Forelimb muscle (tissue), 1 donor: ENCODE results near the gene AR. TPM values are rescaled to one million over a fixed set of nuclear protein-coding genes. Genes with fewer than 3 reads are reported as not detected.
"Not testable (repeated sequence)": the region's sequence is repeated elsewhere in the genome, so short reads cannot be mapped to it uniquely, and the experiment has no call there.

ENCODE experiments used
- DNase-seq: peaks from one replicate; pipeline ENCODE4 v3.0.0-alpha.2; 2013; ENCODE audit warnings: low read depth
- polyA plus RNA-seq: library from polyadenylated mRNA; unstranded; fragments of 120-200 nt; gene quantifications from one replicate; pipeline ENCODE4 v1.2.1, GENCODE V29; 2013; ENCODE audit not compliant: insufficient read length

AR gene
- polyA plus RNA-seq, 1 donor = 7.6 TPM

DNA sequence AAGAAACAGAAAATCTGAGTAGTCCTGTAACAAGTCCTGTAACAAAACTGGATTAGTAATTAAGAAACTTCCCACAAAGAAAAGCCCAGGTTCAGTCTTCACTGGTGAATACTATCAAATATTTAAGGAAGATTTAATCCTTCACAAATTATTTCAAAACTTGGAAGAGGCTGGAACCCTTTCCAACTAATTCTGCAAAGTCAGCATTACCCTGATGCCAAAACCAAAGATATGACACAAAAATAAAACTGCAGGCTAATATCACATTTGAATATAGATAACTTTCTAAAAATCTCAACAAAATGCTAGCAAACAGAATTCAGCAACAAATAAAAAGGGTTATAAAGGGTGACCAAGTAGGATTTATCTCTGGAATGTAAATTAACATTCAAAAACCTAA lies 80.5 kb downstream of the AR start:
- no peak for DNase-seq

GRCh38 chrX:67635424-67635823 lies 91.6 kb downstream of the AR start:
- no peak for DNase-seq

GRCh38 chrX:67636532-67636931 lies 92.7 kb downstream of the AR start:
- no peak for DNase-seq

DNA sequence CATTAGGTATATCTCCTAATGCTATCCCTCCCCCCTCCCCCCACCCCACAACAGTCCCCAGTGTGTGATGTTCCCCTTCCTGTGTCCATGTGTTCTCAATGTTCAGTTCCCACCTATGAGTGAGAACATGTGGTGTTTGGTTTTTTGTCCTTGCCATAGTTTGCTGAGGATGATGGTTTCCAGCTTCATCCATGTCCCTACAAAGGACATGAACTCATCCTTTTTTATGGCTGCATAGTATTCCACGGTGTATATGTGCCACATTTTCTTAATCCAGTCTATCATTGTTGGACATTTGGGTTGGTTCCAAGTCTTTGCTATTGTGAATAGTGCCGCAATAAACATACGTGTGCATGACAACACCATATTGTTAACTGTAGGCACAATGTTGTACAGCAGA lies 93.5 kb downstream of the AR start:
- DNase-seq = not testable (repeated sequence)

DNA sequence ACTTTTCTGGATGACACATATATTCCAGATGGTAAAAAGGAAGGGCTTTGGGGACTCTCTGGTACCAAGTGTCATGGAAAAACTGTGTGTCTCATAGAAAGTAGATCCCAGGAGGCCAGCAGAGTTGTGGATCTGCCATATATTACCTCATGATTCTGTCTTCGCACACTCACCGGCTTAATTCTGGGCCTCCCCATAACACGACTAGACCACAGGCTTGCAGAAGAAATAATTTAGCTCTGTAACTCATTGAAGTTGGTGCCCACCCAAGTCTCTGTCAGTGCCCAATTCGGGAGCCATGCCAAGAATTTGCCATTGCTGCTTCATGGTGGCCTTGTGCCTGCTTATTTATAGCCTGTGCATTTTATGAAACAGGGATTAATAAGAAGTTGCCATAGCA lies 104.5 kb downstream of the AR start:
- no peak for DNase-seq

DNA sequence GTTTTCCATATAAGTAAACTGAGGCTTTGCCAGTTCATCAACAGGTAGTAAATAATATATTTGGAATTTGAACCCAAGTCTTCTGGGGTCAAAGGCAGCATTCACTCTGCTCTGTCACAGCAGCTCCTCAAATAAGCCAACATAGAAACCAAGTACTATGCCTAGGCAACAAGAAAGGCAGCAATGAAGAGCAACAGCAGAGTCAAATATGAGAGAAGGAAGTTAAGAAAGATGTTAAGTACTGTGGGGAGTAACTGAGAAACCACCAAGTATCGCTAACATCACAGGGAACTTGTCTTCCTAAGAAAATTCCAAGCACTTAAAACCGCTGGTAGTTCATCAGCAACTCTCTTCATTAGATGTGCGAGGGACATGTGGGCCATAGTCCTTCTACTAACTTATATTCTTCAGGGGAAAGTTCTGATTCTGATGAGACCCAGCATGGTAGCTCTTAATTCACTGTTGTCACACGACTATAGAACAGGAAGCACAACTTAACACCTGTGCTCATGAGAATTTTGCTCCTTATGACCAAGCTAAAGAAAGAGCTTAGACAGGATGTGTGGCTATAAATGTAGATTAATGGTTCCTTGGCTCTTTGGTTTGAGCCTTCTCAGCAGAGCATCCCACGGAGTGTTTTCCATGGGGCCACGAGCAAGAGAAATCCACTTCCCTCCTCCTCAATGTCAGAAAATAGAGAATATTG lies 107.8 kb downstream of the AR start:
- no peak for DNase-seq

DNA sequence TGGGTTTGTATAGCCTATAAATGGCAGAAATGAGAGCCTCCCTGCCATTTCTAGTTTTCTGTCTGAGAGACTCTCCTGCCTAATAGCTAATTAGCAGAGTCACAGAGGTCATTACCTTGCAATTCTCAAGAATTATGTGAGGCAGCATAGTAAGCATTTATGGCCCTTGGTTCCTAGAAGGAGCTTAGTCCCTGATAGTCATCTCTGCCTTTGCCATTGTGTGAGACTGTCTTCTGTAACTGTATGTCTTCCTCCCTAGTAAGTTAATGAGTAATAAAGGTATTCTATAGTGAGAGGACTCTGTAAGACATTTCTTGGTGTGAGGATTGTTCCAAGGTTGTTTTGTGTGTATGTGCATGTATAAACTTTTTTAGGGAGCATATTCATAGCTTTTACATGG lies 108.7 kb downstream of the AR start:
- no peak for DNase-seq

GRCh38 chrX:67654301-67654700 lies 110.5 kb downstream of the AR start:
- no peak for DNase-seq

DNA sequence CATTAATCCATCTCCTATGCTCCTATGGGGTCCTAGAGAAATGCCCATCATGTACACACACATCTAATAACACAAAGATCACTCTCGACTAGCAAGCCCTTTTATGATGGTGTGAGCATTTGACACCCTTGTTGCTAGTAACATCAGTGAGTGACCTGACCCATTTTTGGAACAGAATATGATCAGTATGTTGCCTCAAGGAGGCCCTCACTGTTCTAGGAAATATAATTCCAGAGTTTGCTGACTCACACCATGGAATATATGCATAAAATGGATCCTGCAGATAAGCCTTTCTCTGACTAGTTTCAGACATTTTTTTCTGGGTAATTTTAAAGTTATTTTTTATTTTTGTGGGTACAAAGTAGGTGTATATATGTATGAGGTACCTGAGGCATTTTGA lies 121.8 kb downstream of the AR start:
- DNase-seq = no peak

DNA sequence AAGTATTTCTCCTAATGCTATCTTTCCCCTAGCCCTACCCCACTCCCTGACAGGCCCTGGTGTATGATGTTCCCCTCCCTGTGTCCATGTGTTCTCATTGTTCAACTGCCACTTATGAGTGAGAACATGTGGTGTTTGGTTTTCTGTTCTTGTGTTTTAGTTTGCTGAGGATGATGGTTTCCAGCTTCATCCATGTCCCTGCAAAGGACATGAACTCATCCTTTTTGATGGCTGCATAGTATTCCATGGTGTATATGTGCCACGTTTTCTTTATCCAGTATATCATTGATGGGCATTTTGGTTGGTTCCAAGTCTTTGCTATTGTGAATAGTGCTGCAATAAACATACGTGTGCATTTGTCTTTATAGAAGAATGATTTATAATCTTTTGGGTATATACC lies 126.9 kb downstream of the AR start:
- DNase-seq = not testable (repeated sequence)

GRCh38 chrX:67673741-67674274 lies 130.0 kb downstream of the AR start:
- DNase-seq = no peak

GRCh38 chrX:67674741-67675140 lies 130.9 kb downstream of the AR start:
- no peak for DNase-seq

DNA sequence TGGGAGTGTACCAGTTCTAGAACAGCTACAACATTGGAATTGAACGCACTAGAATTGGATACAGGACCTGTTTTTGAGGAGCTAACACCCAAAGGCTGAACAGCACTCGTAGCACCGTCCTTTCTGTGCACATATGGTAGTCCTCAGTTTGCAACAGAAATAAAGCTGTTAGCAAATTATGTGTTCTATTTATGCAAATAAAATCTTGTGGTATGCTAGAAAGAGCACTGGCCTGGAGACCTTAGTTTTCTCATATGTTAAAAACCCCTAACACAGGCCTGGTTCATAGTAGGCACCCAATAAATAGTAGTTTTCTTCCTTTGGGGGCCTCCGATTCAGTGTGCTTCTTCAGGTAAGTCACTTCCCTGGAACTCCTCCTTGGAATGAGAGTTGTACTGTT lies 140.3 kb downstream of the AR start:
- DNase-seq = no peak

DNA sequence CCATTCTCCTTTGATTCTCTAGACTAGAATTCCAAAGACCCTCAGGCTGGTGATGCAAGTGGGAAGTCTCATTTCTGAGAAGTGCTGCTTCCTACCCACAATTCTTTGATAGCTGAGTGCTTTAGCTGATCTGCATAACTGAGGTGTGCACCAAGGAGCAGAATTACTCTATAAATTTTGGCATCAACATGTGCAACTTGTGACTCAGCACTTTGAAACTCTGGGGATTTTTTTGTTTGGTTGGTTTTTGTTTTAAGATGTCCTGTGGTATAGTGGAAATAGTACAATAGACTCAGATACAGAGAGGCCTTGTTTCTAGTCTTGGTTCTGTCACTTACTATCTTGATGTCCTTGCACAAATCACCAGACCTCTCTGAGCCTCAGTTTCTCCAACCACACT lies 148.4 kb downstream of the AR start:
- no peak for DNase-seq

DNA sequence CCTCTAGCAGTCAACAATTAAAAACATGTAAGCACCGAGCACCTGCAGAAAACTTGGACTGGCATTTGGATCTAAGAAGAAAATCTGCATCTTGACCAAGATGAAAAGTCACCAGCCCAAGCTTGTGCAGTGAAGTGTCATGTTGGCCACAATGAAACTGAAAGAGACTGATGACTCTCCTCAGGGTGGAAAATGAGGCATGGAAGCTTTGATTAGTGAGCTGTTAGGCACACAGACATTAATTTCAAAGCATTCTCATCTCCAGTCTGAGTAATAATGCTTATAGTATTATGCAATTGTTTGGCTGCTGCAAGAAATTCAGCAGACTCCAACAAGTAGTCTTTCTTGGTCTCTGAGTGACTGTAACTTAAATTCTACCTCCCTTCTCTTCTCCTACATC lies 150.1 kb downstream of the AR start:
- DNase-seq = no peak

DNA sequence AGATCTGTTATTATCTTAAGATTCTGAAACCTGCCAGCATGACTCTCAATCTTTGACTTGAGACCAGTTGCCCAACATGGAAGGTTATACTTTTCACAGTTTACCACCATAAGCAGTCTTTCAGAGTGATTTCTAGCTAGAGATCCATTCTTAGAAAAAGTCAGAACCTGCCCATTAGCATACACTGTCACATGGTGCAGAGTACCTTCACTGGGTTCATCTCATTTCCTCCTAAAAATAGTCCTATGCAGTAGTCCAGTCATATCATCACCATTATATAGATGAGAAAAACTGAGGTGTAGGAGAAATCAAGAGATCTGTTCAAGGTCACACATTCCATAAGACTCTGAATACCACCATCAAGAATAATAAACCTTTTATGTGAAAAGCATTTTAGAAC lies 153.6 kb downstream of the AR start:
- DNase-seq = no peak

GRCh38 chrX:67700602-67701001 lies 156.8 kb downstream of the AR start:
- no peak for DNase-seq

DNA sequence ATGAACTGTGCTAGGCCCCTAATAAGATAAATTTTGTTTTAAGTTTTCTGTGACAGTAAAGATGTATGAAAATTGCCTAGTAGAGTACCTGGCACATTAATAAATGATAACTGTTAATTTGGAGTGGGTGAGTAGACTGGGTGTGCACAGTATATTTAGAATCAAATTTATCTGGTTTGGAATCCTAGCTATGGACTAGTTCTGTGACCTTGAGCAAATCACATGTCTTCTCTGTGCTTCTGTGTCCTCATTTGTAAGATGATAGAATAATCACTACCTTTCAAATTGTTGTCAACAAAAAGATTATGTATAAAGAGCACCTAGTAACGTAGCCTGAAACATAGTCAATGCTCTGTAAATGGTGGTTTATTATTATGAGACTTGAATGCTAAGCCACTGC lies 170.2 kb downstream of the AR start:
- no peak for DNase-seq

- DNase-seq = no peak
Observed at GRCh38 chrX:67717571-67717970, 173.8 kb downstream of the AR start.

GRCh38 chrX:67718926-67719325 lies 175.1 kb downstream of the AR start:
- DNase-seq = no peak

GRCh38 chrX:67720344-67720743 lies 176.5 kb downstream of the AR start:
- no peak for DNase-seq

DNA sequence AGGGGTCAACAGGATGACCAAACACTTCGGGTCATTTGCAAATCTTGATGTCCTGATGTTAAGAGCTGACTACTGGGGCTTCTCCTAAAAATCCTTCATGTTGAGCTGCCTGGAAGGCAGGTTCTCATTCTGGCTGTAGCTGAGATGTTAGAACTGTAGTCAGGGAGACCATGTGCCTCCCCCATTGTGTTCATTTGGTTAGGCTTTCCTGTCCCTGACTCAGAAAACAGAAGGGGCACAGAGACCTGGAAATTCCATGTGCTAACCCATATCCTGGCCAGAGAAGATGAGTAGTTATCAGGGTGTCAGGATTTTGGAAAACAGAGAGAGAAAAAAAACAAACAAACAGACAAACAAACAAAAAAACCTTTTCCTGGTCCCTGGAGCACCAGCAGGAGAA lies 177.5 kb downstream of the AR start:
- no peak for DNase-seq

DNA sequence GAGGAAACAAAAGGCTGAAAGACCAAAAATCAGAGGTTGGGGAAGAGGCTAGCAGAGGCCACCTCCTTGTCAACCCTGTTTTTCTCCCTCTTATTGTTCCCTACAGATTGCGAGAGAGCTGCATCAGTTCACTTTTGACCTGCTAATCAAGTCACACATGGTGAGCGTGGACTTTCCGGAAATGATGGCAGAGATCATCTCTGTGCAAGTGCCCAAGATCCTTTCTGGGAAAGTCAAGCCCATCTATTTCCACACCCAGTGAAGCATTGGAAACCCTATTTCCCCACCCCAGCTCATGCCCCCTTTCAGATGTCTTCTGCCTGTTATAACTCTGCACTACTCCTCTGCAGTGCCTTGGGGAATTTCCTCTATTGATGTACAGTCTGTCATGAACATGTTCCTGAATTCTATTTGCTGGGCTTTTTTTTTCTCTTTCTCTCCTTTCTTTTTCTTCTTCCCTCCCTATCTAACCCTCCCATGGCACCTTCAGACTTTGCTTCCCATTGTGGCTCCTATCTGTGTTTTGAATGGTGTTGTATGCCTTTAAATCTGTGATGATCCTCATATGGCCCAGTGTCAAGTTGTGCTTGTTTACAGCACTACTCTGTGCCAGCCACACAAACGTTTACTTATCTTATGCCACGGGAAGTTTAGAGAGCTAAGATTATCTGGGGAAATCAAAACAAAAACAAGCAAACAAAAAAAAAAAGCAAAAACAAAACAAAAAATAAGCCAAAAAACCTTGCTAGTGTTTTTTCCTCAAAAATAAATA lies 179.9 kb downstream of the AR start:
- DNase-seq = no peak
